Fibroblast of lung (primary cell): ENCODE results near the gene DLG5. TPM values are rescaled to one million over a fixed set of nuclear protein-coding genes. Genes with fewer than 3 reads are reported as not detected.

Experiments used
- DNase-seq, 2 donors: peaks; one replicate each; pipeline versions ENCODE4 v3.0.0 to v3.0.0-alpha.2; 2010; ENCODE audit warnings: low read depth in 2 of 2
- H2AFZ ChIP-seq: 2 replicates; pipeline ENCODE4 v1.5.1; 2012; ENCODE audit warnings: low read length, control low read depth, inconsistent platforms
- H3K27ac ChIP-seq: 2 replicates; pipeline ENCODE4 v1.5.1; 2011; ENCODE audit warnings: low read length, control low read depth; ENCODE audit not compliant: insufficient read depth
- H3K27me3 ChIP-seq: 2 replicates; pipeline ENCODE4 v1.5.1; 2011; ENCODE audit warnings: mild to moderate bottlenecking, low read length; ENCODE audit not compliant: control insufficient read depth, insufficient read depth
- H3K36me3 ChIP-seq: 2 replicates; pipeline ENCODE4 v1.5.1; 2011; ENCODE audit warnings: low read length; ENCODE audit not compliant: control insufficient read depth, insufficient read depth
- H3K4me1 ChIP-seq: 2 replicates; pipeline ENCODE4 v1.5.1; 2011; ENCODE audit warnings: low read length; ENCODE audit not compliant: control insufficient read depth, insufficient read depth; ENCODE audit errors: extremely low read depth
- H3K4me2 ChIP-seq: 2 replicates; pipeline ENCODE4 v1.5.1; 2011; ENCODE audit warnings: low read length, control low read depth; ENCODE audit not compliant: insufficient read depth; ENCODE audit errors: extremely low read depth
- H3K4me3 ChIP-seq, 4 experiments: fragments of 200-600 bp in 1 of 4; sonication (generic) in 1 of 4; replicated peaks in 1 of 4; 2 replicates each; pipeline ENCODE4 v1.5.1; 2011 to 2016; ENCODE audit warnings: low read length in 4 of 4, low read depth in 3 of 4, mild to moderate bottlenecking in 3 of 4, control low read depth in 2 of 4, inconsistent platforms in 1 of 4, mixed read lengths in 1 of 4; ENCODE audit not compliant: insufficient read depth in 1 of 4; ENCODE audit errors: control extremely low read depth in 1 of 4
- H3K79me2 ChIP-seq: 2 replicates; pipeline ENCODE4 v1.5.1; 2012; ENCODE audit warnings: mild to moderate bottlenecking, low read length, inconsistent platforms; ENCODE audit not compliant: control insufficient read depth, insufficient read depth
- H3K9ac ChIP-seq: 2 replicates; pipeline ENCODE4 v1.5.1; 2011; ENCODE audit warnings: mild to moderate bottlenecking, low read length, control low read depth; ENCODE audit not compliant: insufficient read depth
- H3K9me3 ChIP-seq: 2 replicates; pipeline ENCODE4 v1.5.1; 2012; ENCODE audit warnings: low read depth, low read length; ENCODE audit not compliant: control insufficient read depth, insufficient read depth
- H4K20me1 ChIP-seq: 2 replicates; pipeline ENCODE4 v1.5.1; 2011; ENCODE audit warnings: low read length; ENCODE audit not compliant: control insufficient read depth, insufficient read depth; ENCODE audit errors: extremely low read depth
- CTCF ChIP-seq, 2 donors: IDR thresholded peaks in 1 of 2; conservative IDR thresholded peaks in 1 of 2; 1 replicate in 1 of 2; 2 replicates in 1 of 2; pipeline ENCODE4 v1.5.1; 2011 to 2012; ENCODE audit warnings: low read length in 2 of 2, control low read depth in 1 of 2, inconsistent platforms in 1 of 2, low read depth in 1 of 2, mild to moderate bottlenecking in 1 of 2
- EZH2 ChIP-seq: IDR thresholded peaks from 2 replicates; pipeline ENCODE4 v1.5.1; 2012; ENCODE audit warnings: low read length, control low read depth, mild to moderate bottlenecking; ENCODE audit errors: missing control alignments
- polyA plus RNA-seq, 2 donors: library from polyadenylated mRNA; depleted of rRNA in 1 of 2; stranded (reverse) in 1 of 2; unstranded in 1 of 2; fragments of >200 nt; gene quantifications; 2 replicates each; pipeline ENCODE4 v1.2.1, GENCODE V29; 2011 to 2012; ENCODE audit warnings: missing spikeins in 1 of 2
- total RNA-seq: library from RNA; depleted of rRNA; stranded (reverse); fragments of >200 nt; gene quantifications from 2 replicates; pipeline ENCODE4 v1.2.1, GENCODE V29; 2014

The DLG5 gene
- total and polyA plus RNA-seq, 2 donors (not counting 1 experiment from before 2014, with no cell fraction given) = 15.3 to 40.8 TPM

GRCh38 chr10:77824908-77825307, 101.6 kb downstream of the DLG5 start:
- Histone ChIP-seq H3K27me3 (no peaks in the 10 kb centered on the region), H3K36me3 (peaks cover 9% of the 10 kb centered on the region), H3K9me3 (no peaks in the 10 kb centered on the region), H2AFZ (no peak overlapping the region), H3K79me2 (no peaks in the 10 kb centered on the region), H3K4me3 (no peak overlapping the region), H4K20me1 (no peaks in the 10 kb centered on the region), H3K27ac (no peak overlapping the region), H3K4me2 (no peak overlapping the region), H3K4me1 (no peaks in the 10 kb centered on the region), H3K9ac (no peak overlapping the region)
- DNase-seq = no peak
- TF ChIP-seq EZH2 (no peak), CTCF (conservative IDR thresholded peaks at IDR 0.05 in 1 of 2, IDR thresholded peaks at IDR 0.05 in 1 of 2; ENCODE audit: low read depth in 1 of 2, low read length in 2 of 2) (no peak)

GRCh38 chr10:77823811-77824542, 102.6 kb downstream of the DLG5 start:
- TF ChIP-seq CTCF (conservative IDR thresholded peaks at IDR 0.05 in 1 of 2, IDR thresholded peaks at IDR 0.05 in 1 of 2; ENCODE audit: low read depth in 1 of 2, low read length in 2 of 2) (no peak), EZH2 (no peak)
- H2AFZ ChIP-seq = no peak overlapping the region
- H3K27ac ChIP-seq = no peak overlapping the region
- H3K27me3 ChIP-seq = no peaks in the 10 kb centered on the region
- no peaks in the 10 kb centered on the region for H3K9me3 ChIP-seq
- H3K4me3 ChIP-seq = no peak overlapping the region
- no peaks in the 10 kb centered on the region for H3K79me2 ChIP-seq
- H3K36me3 ChIP-seq = peaks cover 10% of the 10 kb centered on the region
- no peaks in the 10 kb centered on the region for H3K4me1 ChIP-seq
- no peaks in the 10 kb centered on the region for H4K20me1 ChIP-seq
- no peak overlapping the region for H3K4me2 ChIP-seq
- no peak for DNase-seq
- no peak overlapping the region for H3K9ac ChIP-seq

- H3K79me2 ChIP-seq = no peaks in the 10 kb centered on the region
- H3K36me3 ChIP-seq = peaks cover 13% of the 10 kb centered on the region
- no peaks in the 10 kb centered on the region for H3K9me3 ChIP-seq
- H4K20me1 ChIP-seq = no peaks in the 10 kb centered on the region
- H3K27me3 ChIP-seq = no peaks in the 10 kb centered on the region
- no peak overlapping the region for H2AFZ ChIP-seq
- DNase-seq = no peak
- no peak overlapping the region for H3K9ac ChIP-seq
- no peaks in the 10 kb centered on the region for H3K4me1 ChIP-seq
- no peak overlapping the region for H3K27ac ChIP-seq
- H3K4me2 ChIP-seq = no peak overlapping the region
- TF ChIP-seq EZH2 = no peak
- no peak for TF ChIP-seq CTCF (conservative IDR thresholded peaks at IDR 0.05 in 1 of 2, IDR thresholded peaks at IDR 0.05 in 1 of 2; ENCODE audit: low read depth in 1 of 2, low read length in 2 of 2)
- no peak overlapping the region for H3K4me3 ChIP-seq
Observed at GRCh38 chr10:77821551-77821950, 105.0 kb downstream of the DLG5 start.
